K562 (cell line): ENCODE data around the gene MAP3K4. TPM values are rescaled to one million over a fixed set of nuclear protein-coding genes. Genes with fewer than 3 reads are reported as not detected.

ENCODE experiments used
- ATF3 ChIP-seq, 2 experiments: fragments of 450-650 bp in 1 of 2; sonication (generic) in 1 of 2; formaldehyde crosslinking in 1 of 2; IDR thresholded peaks in 1 of 2; conservative IDR thresholded peaks in 1 of 2; 2 replicates each; pipeline versions ENCODE4 v1.6.1 to v1.8.1; 2016 to 2023; ENCODE audit warnings: mild to moderate bottlenecking in 2 of 2, moderate library complexity in 2 of 2, inconsistent platforms in 1 of 2, missing genetic modification reagents in 1 of 2
- BRD9 ChIP-seq: fragments of 450-650 bp; IDR thresholded peaks from 2 replicates; pipeline ENCODE4 v1.6.1; 2018; ENCODE audit warnings: low read depth; ENCODE audit not compliant: partially characterized antibody
- CEBPG ChIP-seq, 3 experiments: fragments of 200-800 bp in 1 of 3; sonication (Bioruptor generic) in 1 of 3; sonication (generic) in 1 of 3; formaldehyde crosslinking in 1 of 3; IDR thresholded peaks in 2 of 3; conservative IDR thresholded peaks in 1 of 3; 2 replicates each; pipeline versions ENCODE4 v1.6.1 to v1.8.0; 2016 to 2022; ENCODE audit warnings: missing compliant biosample characterization in 2 of 3, missing genetic modification characterization in 2 of 3, mild to moderate bottlenecking in 1 of 3, missing genetic modification reagents in 1 of 3
- CHD4 ChIP-seq: fragments of 200-600 bp; sonication (generic); IDR thresholded peaks from 3 replicates; pipeline ENCODE4 v1.6.1; 2012; ENCODE audit warnings: low read depth, mild to moderate bottlenecking, mixed read lengths, low read length, inconsistent platforms; ENCODE audit not compliant: insufficient read depth, insufficient replicate concordance, poor library complexity, severe bottlenecking
- CREB3L1 ChIP-seq: fragments of 450-650 bp; IDR thresholded peaks from 2 replicates; pipeline ENCODE4 v1.6.1; 2014; ENCODE audit warnings: low read depth, mild to moderate bottlenecking, moderate library complexity, borderline replicate concordance
- EHMT2 ChIP-seq: fragments of 450-650 bp; IDR thresholded peaks from 2 replicates; pipeline ENCODE4 v1.6.1; 2018; ENCODE audit warnings: antibody characterized with exemption
- HNRNPL ChIP-seq: fragments of 200-400 bp; formaldehyde crosslinking; IDR thresholded peaks from 2 replicates; pipeline ENCODE4 v1.6.1; 2017; ENCODE audit warnings: low read depth, mild to moderate bottlenecking, low read length
- MCM5 ChIP-seq: fragments of 450-650 bp; IDR thresholded peaks from 2 replicates; pipeline ENCODE4 v1.6.1; 2016; ENCODE audit warnings: low read depth
- MTF1 ChIP-seq: fragments of 250-450 bp; sonication (Bioruptor Pico); IDR thresholded peaks from 2 replicates; pipeline ENCODE4 v1.9.0; 2021; ENCODE audit warnings: moderate library complexity, mild to moderate bottlenecking, inconsistent platforms, borderline replicate concordance
- RNF219 ChIP-seq: fragments of 250-450 bp; sonication (Bioruptor Pico); IDR thresholded peaks from 2 replicates; pipeline ENCODE4 v1.5.0; 2022; ENCODE audit warnings: mild to moderate bottlenecking
- SAFB ChIP-seq: fragments of 200-400 bp; formaldehyde crosslinking; IDR thresholded peaks from 2 replicates; pipeline ENCODE4 v1.6.1; 2017; ENCODE audit warnings: low read depth, low read length, borderline replicate concordance
- SIN3A ChIP-seq, 2 experiments: fragments of 150-350 bp in 1 of 2; IDR thresholded peaks; 2 replicates each; pipeline ENCODE4 v1.6.1; 2011 to 2016; ENCODE audit warnings: borderline replicate concordance in 2 of 2, low read depth in 2 of 2, low read length in 2 of 2, mild to moderate bottlenecking in 2 of 2, moderate library complexity in 2 of 2; ENCODE audit not compliant: control insufficient read depth in 1 of 2
- SLC30A9 ChIP-seq: fragments of 250-450 bp; sonication (Bioruptor Pico); IDR thresholded peaks from 2 replicates; pipeline ENCODE4 v1.8.0; 2022; ENCODE audit warnings: mild to moderate bottlenecking, moderate library complexity
- TGIF2 ChIP-seq: sonication (generic); formaldehyde crosslinking; IDR thresholded peaks from 2 replicates; pipeline ENCODE4 v1.8.1; 2022; ENCODE audit warnings: mild to moderate bottlenecking, missing genetic modification reagents, moderate library complexity
- ZNF444 ChIP-seq: fragments of 250-450 bp; sonication (Bioruptor Pico); IDR thresholded peaks from 2 replicates; pipeline ENCODE4 v1.4.0; 2020; ENCODE audit warnings: mild to moderate bottlenecking, moderate library complexity
- ZNF609 ChIP-seq: sonication (generic); formaldehyde crosslinking; IDR thresholded peaks from 2 replicates; pipeline ENCODE4 v1.8.1; 2023; ENCODE audit warnings: missing genetic modification reagents, mild to moderate bottlenecking, borderline replicate concordance
- polyA plus RNA-seq, 8 experiments: library from polyadenylated mRNA; depleted of rRNA in 4 of 8; stranded (reverse) in 5 of 8; unstranded in 3 of 8; fragments of >200 nt; fragmentation: Nextera tagmentation in 2 of 8; fragmentation: Illumina TruSeq in 1 of 8; extraction: Ambion mirVana in 2 of 8; extraction: Trizol in 1 of 8; gene quantifications; 2 replicates each; pipeline versions ENCODE4 v1.2.1 to v1.2.3, GENCODE V29; 2011 to 2014; ENCODE audit warnings: inconsistent platforms in 1 of 8, missing spikeins in 1 of 8
- total RNA-seq, 7 experiments: library from RNA; depleted of rRNA in 6 of 7; stranded (reverse); fragments of >200 nt in 6 of 7; fragmentation: Illumina TruSeq in 2 of 7; extraction: Trizol in 2 of 7; gene quantifications; 2 replicates each; pipeline versions ENCODE4 v1.2.1 to v1.2.3, GENCODE V29; 2011 to 2021; ENCODE audit warnings: low replicate concordance in 1 of 7

The MAP3K4 gene
- total and polyA plus RNA-seq, 9 of the 15 experiments (the other 6 are each of a cell fraction or from before 2014, with no cell fraction given), result 21.0 to 77.2 (median 48.9) TPM

- TF ChIP-seq ATF3 (IDR thresholded peaks at IDR 0.05) (0 out of 2 replicates have a peak, but pooled peaks have one; percentile 28), ATF3 (CRISPR knock-in tag; conservative IDR thresholded peaks at IDR 0.05) (no peak), TGIF2 (CRISPR knock-in tag) (no peak), EHMT2 (peak; percentile 94), MTF1 (CRISPR knock-in tag) (no peak), MCM5 (no peak), SAFB (no peak), SIN3A (IDR thresholded peaks at IDR 0.05; ENCODE audit: borderline replicate concordance in 2 of 2, control insufficient read depth in 1 of 2, low read depth in 2 of 2, low read length in 2 of 2) (peak in 1 of 2 experiments; percentile 90; a peak in 1 of 4 replicates), SLC30A9 (CRISPR knock-in tag) (no peak), BRD9 (no peak), HNRNPL (no peak), ZNF444 (CRISPR knock-in tag) (no peak), ZNF609 (CRISPR knock-in tag) (no peak), CREB3L1 (no peak), RNF219 (CRISPR knock-in tag) (no peak), CHD4 (no peak), CEBPG (CRISPR knock-in tag; IDR thresholded peaks at IDR 0.05) (no peak), CEBPG (tag; conservative IDR thresholded peaks at IDR 0.05 in 1 of 2, IDR thresholded peaks at IDR 0.05 in 1 of 2) (peak in 1 of 2 experiments; percentile 55; a peak in 2 of 4 replicates)
Observed at GRCh38 chr6:161088676-161089328, 97.2 kb downstream of the MAP3K4 start (continued).
